HG02763 (cell line): ENCODE data around the gene KRT17.

Experiments used
- ATAC-seq: cut with Tn5 transposase; IDR thresholded peaks from one replicate; pipeline ENCODE4 v1.9.1; 2021; ENCODE audit warnings: mild to moderate bottlenecking, moderate library complexity; ENCODE audit not compliant: unreplicated experiment

The KRT17 gene

DNA sequence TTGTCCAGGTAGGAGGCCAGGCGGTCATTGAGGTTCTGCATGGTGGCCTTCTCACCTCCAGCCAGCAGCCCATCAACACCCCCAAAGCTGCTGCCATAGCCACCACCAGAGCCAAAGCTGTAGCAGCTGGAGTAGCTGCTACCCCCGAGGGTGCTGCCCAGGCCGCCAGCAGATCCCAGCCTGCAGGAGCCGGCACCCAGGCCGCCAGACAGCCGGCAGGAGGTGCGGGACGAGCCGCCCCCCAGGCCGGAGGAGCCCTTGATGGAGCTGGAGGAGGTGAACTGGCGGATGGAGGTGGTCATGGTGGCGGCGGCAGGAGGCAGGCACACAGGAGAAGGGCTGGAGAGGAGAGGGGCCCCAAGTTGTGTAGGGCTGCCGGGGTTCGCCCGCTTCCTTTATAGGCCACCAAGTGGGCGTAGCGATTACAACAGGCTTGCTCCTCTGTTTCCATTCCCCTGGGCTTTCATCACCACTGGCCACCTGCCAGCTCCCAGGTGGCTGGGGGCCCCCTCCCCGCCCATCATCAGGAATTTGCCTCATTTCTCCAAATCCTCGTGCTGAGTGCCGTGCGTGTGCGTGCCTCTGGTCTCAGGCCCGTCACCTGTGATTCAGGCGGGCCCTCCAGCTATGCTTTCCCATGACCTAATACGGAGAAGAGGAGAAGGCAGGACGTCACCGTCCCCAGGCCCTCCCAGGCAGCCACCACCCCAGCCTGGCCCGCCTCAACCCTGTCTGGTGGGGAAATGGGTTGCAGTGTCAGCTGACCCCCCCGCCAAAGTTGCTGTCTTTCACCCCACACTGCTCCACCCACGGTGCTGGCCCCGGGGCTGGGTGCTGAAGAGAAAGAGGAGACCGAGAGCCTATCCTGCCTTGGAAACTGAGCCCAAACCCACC lies at the start of gene KRT17:
Gene KRT17, minus strand, starts transcription at position 368 of the 894 bp plus-strand sequence. Its CDS starts 66 bp downstream, at position 302.
- no peak for ATAC-seq

- no peak for ATAC-seq
Measured at GRCh38 chr17:41672153-41672552, 47.8 kb upstream of the KRT17 start.

GRCh38 chr17:41667280-41668041 lies 43.1 kb upstream of the KRT17 start:
- no peak for ATAC-seq

GRCh38 chr17:41666708-41667279 lies 42.4 kb upstream of the KRT17 start:
- peak; percentile 38 for ATAC-seq

GRCh38 chr17:41666237-41666641 lies 41.9 kb upstream of the KRT17 start:
- ATAC-seq: peak; percentile 36

DNA sequence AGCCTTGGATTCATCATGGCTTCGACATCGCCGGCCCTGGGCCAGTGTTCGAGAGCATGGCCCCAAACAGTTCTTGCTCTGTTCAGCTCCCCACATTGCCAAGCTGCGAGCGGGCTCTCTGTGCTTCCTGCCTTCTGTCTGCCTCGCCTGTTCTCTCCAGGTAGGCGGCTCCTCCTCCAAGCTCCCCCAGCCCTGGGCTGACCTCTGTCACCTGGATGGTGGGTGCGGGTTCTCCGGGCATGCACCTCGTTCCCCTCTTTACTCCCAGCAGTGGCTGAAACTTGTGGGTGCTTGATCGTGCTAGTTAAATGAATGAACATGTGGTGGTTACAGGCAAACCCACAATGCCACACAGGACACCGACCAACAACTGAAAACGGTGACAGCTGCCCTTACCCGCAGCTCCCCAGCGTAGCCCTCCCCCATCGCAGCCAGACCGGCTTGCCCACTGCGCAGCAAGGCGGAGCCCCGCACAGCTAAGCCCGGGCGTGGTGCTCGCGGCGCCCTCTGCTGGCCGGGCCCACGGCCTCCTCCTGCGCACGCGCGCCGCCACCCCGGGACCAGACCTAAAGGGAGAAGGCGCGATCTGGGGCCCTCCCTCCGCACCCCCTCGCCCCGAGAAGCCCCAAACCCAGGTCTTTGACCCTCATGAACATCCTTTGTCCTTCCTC lies 41.3 kb upstream of the KRT17 start:
- peak; percentile 64 for ATAC-seq

- no peak for ATAC-seq
Measured at GRCh38 chr17:41664587-41665565, 40.5 kb upstream of the KRT17 start.

- no peak for ATAC-seq
Measured at GRCh38 chr17:41664172-41664457, 39.7 kb upstream of the KRT17 start.

DNA sequence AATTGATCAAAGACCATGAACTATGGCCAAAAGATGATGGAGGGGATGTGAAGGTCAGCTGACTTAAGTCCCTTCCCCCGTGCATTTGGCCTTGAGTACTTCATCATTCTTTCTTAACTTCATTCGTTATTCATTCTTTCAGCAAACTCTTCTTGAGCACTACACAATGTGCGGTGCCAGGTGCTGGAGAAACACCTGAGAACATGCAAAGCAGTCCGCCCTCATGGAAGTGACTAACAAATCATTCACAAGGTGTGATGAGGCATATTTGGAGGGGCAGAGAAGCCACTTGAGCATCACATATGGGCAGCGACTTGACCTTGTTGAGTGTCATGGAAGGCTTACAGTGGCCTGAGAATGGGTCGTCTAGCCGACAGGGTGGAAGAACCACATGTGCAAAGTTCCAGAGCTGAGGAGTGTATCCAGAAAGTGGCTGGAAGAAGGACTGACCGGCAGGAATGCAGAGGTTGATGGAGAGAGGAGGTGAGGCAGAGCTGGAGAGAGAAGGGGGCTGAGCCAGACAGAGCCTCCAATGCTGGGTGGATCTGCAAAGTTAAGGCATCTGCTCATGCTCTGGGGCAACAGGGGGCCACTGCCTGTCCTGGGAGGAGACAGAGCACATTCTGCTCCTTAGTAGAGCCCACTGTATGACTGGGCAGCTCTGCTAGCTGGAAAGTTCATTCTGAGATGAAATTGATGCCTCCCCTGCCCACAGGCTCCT lies 39.2 kb upstream of the KRT17 start:
- no peak for ATAC-seq

DNA sequence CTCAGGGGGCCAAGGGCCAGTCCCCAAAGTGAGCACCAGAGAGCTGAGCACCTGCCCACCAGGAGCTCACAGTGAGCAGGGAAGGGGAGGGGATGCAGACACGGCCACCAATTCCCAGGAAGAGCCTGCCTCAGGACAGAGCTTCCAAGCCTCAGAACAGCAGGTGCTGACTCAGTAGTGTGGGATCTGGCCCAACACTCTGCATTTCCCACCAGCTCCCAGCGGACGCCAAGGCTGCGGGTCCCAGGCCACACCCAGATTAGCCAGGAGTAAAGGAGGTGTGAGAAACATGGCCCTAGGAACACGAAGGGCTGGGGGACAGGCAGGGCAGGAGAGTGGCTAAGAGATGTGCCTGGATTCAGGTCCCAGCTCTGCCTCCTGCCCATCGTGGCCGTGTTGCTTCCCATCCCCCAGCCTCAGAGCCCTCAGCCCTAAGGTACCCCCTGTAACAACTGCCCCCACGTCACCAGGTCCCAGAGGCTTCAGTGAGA lies 35.9 kb upstream of the KRT17 start:
- ATAC-seq: no peak

DNA sequence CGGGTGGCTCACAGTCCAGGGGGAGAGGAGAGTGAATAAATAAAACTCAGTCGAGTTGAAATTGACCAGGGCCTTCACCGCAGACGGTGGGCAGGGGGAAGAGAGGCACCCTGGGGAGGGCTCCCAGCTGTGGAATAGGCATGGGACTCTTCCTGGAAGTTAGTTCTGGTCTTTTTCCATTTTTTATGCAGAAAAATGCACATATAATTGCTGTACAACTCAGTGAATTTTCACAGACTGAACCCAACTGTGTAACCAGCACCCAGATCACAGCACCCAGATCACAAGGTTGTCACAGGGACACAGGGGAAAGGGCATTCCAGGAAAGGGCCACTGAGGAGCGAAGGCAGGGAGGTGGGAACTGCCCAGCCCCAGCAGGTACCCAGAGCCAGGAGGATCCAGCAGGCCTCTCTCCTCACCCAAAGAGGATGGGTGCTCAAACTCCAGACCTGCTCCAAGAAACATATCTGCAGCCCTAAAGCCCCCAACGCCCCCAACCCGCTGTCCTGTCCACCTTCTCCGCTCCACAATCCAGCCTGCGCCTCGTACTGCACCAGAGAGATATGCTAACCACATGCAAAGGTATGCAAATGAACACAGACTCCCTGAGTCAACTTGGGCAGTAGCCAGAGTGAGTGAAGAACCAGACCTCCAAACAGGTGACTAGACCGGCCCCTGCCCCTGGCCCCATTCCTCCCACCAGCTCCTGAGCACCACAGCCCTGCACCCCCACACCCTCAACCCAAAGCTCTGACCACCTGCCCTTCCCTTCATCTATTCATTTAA lies 35.2 kb upstream of the KRT17 start:
- no peak for ATAC-seq

- ATAC-seq: no peak
Measured at GRCh38 chr17:41658846-41659245, 34.5 kb upstream of the KRT17 start.

GRCh38 chr17:41657936-41658335 lies 33.6 kb upstream of the KRT17 start:
- ATAC-seq: no peak

GRCh38 chr17:41657176-41657754 lies 32.9 kb upstream of the KRT17 start:
- no peak for ATAC-seq

- no peak for ATAC-seq
Measured at GRCh38 chr17:41656249-41657023, 32.1 kb upstream of the KRT17 start.

DNA sequence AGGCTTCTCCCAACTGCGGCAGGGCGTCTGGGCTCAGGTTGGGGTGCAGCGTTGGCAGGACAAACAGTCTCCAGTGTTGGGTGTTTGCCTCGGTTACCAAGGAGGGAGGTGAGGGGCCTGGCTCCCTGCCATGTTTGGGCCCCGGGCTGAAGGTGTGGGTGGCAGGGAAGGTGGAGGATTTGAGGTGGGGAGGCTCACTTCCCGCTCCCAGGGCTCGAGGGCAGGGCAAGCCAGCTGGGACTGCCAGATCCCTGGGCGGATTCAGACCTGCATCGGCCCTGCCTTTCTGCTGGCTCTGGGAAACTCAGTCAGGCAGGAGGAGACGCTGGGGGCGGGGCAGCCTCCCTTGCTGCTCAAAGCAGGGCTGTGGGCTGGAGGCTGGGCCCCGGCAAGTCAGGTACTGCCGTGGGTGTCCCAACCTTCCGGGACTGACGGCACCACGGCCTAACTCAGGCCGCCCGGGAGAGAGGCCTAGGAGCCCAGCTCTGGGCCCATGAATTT lies 31.3 kb upstream of the KRT17 start:
- ATAC-seq: no peak
